Islet of Langerhans (tissue), 1 donor: ENCODE results near the gene TBC1D12.
"Not testable (repeated sequence)": the region's sequence is repeated elsewhere in the genome, so short reads cannot be mapped to it uniquely, and the experiment has no call there.

Experiments used
- FAIRE-seq: peaks from one replicate; lab custom pipeline; 2011; peaks lifted over from hg19 to GRCh38; lab: Jason Lieb, UNC

The TBC1D12 gene

GRCh38 chr10:94456942-94457341 lies 54.6 kb downstream of the TBC1D12 start:
- no peak for FAIRE-seq

- no peak for FAIRE-seq
These were observed 57.0 kb downstream of the TBC1D12 start for GRCh38 chr10:94459385-94459784.

- FAIRE-seq = no peak
These were observed 59.2 kb downstream of the TBC1D12 start for GRCh38 chr10:94461503-94461902.

- FAIRE-seq = no peak
These were observed 59.8 kb downstream of the TBC1D12 start for GRCh38 chr10:94462130-94462529.

- FAIRE-seq = peak; percentile 93
These were observed 63.3 kb downstream of the TBC1D12 start for GRCh38 chr10:94465684-94466083.

GRCh38 chr10:94481410-94481809 lies 79.1 kb downstream of the TBC1D12 start:
- FAIRE-seq = no peak

- no peak for FAIRE-seq
These were observed 81.6 kb downstream of the TBC1D12 start for GRCh38 chr10:94483970-94484369.

GRCh38 chr10:94485094-94485493 lies 82.8 kb downstream of the TBC1D12 start:
- FAIRE-seq = no peak

GRCh38 chr10:94487575-94487974 lies 85.2 kb downstream of the TBC1D12 start:
- FAIRE-seq = no peak

GRCh38 chr10:94489107-94489506 lies 86.8 kb downstream of the TBC1D12 start:
- FAIRE-seq = no peak

GRCh38 chr10:94489976-94490788 lies 87.8 kb downstream of the TBC1D12 start:
- FAIRE-seq = peak; percentile 53

- FAIRE-seq = no peak
These were observed 88.4 kb downstream of the TBC1D12 start for GRCh38 chr10:94490789-94491039.

GRCh38 chr10:94493463-94493862 lies 91.1 kb downstream of the TBC1D12 start:
- no peak for FAIRE-seq

- no peak for FAIRE-seq
These were observed 93.7 kb downstream of the TBC1D12 start for GRCh38 chr10:94496010-94496409.

GRCh38 chr10:94496646-94497045 lies 94.3 kb downstream of the TBC1D12 start:
- no peak for FAIRE-seq

- no peak for FAIRE-seq
These were observed 97.7 kb downstream of the TBC1D12 start for GRCh38 chr10:94500063-94500462.

GRCh38 chr10:94521276-94522250 lies 119.2 kb downstream of the TBC1D12 start:
- no peak for FAIRE-seq

- FAIRE-seq = no peak
These were observed 121.8 kb downstream of the TBC1D12 start for GRCh38 chr10:94524146-94524545.

GRCh38 chr10:94524711-94525110 lies 122.4 kb downstream of the TBC1D12 start:
- no peak for FAIRE-seq

GRCh38 chr10:94531550-94531949 lies 129.2 kb downstream of the TBC1D12 start:
- not testable (repeated sequence) for FAIRE-seq

GRCh38 chr10:94533027-94533426 lies 130.7 kb downstream of the TBC1D12 start:
- FAIRE-seq = no peak

GRCh38 chr10:94542282-94542681 lies 139.9 kb downstream of the TBC1D12 start:
- FAIRE-seq = not testable (repeated sequence)

- FAIRE-seq = no peak
These were observed 143.2 kb downstream of the TBC1D12 start, which contains the start of gene HELLS for GRCh38 chr10:94545391-94546048. Gene HELLS (plus strand): TSS chr10:94545788. CDS start chr10:94545922, 134 bp downstream.
